Activated CD8-positive, alpha-beta T cell treated with anti-CD3 and anti-CD28 coated beads for 36 hours (primary cell): ENCODE measurements around the gene PARD3. TPM values are rescaled to one million over a fixed set of nuclear protein-coding genes. Genes with fewer than 3 reads are reported as not detected.
A peak's percentile ranks its signal among the peaks of the same experiment; 100 is the strongest.

Experiments
- ATAC-seq: fragments of 200-7000 bp; cut with Tn5 transposase; one replicate; pipeline ENCODE4 v1.10.0; 2021; ENCODE audit warnings: mild to moderate bottlenecking, moderate library complexity
- CTCF ChIA-PET: fragments of 350-600 bp; sonication (Branson Sonifier 250); formaldehyde crosslinking; loops from one replicate; lab custom pipeline; 2021; ENCODE audit warnings: antibody characterized with exemption; lab: Charles Lee
- POLR2A ChIA-PET: fragments of 350-600 bp; sonication (Branson Sonifier 250); formaldehyde crosslinking; loops from one replicate; lab custom pipeline; 2021; ENCODE audit warnings: antibody characterized with exemption; lab: Charles Lee
- DNase-seq: peaks from one replicate; pipeline ENCODE4 v3.0.0-alpha.2; 2020
- H3K27ac Mint-ChIP-seq: one replicate; pipeline ENCODE4 v1.8.0; 2021; ENCODE audit warnings: mild to moderate bottlenecking, mixed read lengths
- H3K27me3 Mint-ChIP-seq: one replicate; pipeline ENCODE4 v1.8.0; 2021; ENCODE audit warnings: mixed read lengths
- H3K36me3 Mint-ChIP-seq: one replicate; pipeline ENCODE4 v1.8.0; 2021; ENCODE audit warnings: low read depth, mixed read lengths
- H3K4me1 Mint-ChIP-seq: one replicate; pipeline ENCODE4 v1.8.0; 2021; ENCODE audit warnings: low read depth, mixed read lengths
- H3K4me3 Mint-ChIP-seq: one replicate; pipeline ENCODE4 v1.8.0; 2021; ENCODE audit warnings: mild to moderate bottlenecking, moderate library complexity, mixed read lengths
- H3K9me3 Mint-ChIP-seq: one replicate; pipeline ENCODE4 v1.8.0; 2021; ENCODE audit warnings: mixed read lengths
- intact Hi-C: fragments of 100-400 bp; cut with micrococcal nuclease; formaldehyde crosslinking; loops from one replicate; pipeline ENCODE4 v1.10.0; 2022
- total RNA-seq, 2 experiments: library from RNA; stranded (reverse); gene quantifications; one replicate each; pipeline ENCODE4 v1.2.3, GENCODE V29; 2021
- TF ChIP-seq, protein P1 (sequence below): fragments of 200-600 bp; IDR thresholded peaks from one replicate; pipeline ENCODE4 v1.8.0; 2022; ENCODE audit warnings: antibody characterized with exemption, mild to moderate bottlenecking

Gene PARD3
- total RNA-seq, result 1 to 10 TPM; 1.6 to 2.0 TPM

DNA sequence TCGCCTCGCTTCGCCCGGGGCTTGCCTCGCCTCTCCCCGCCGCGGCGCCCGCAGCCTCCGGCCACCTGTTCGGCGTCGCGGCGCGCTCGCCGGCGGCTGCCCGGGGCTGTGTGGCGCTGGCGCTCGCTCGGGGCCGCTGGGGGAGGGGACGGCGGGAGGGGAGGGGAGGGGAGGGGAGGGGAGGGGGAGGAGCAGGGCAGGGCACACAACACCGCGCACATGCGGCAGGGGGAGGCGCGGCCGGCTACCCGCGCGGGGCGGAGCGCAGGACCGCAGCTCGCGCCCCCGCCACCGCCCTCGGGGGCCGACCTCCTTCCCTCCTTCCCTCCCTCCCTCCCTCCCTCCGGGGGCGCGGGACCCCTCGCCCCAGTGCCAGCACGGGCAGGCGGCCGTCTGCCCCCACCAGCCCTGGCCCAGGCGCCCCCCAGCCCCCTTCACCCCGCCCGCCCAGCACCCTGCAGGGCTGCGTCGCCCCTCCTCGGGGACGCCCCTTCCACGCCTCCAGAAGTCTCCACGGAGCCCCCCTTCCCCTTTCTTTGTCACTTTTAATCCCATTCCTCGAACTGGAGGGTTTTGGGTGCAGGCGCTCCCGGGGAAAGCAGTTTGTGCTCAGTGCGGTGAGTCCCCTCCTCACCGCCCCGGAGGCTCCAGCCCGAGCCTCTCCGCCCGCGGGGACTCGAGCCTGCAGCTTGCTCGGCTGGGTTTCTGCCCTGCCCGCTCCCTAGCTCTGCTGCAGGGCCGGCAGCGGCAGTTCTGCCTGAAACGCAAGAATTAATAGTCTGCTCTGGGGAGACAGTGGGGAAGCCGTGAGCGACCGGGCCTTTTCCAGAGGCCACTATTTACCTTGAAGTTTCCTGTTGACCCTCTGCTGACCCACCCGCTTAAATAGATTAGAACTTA lies at the start of gene PARD3:
Gene PARD3 (minus strand): TSS at position 112 of the 900 bp plus-strand sequence. CDS start 301 bp downstream, outside the sequence.
- CTCF ChIA-PET, result no interaction called here
- Mint-ChIP-seq H3K27me3 (peaks cover 45% of the 10 kb centered on the region), H3K4me1 (peaks cover 6% of the 10 kb centered on the region)

DNA sequence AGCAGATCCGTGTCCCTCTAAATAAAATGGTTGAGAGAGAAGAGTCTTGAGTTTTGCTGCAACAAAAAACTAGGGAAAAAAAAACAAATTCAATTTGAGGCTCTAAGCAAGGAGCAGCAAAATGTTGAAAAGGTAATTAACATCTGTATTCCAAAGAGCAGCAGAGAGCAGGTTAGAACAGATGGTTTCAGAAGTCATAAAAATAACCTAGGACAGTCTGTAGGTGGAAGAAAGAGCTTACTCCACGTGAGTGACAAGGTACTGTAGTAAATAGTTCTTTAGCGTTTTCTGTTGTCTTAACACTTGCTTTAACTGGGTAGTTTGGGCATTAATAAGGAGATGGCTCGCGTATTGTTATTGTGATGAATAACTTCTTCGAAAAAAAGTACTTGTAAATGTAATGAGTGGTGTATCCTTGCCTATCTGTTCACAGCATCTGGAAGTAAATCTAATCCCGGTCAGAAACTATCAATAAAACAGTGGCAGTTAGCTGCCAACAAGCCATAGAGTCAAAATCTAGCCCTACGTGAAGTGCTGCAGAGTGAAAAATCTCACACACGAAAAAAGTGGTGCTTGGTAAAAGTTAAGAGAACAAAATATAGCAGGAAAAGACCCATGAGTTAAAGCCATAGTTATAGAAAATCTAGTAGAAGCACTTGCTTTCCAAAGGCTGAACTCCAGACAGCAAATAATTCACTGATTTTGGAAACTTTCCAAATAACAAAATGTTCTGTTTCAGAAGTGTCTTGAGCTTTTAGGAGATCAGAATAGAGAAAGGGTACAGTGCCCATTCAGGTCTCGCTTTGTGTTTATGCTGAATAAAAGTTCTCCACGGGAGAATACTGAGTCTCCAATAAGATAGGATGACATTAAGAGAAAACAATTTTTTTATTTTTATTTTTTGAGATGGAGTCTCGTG lies 49.3 kb upstream of the PARD3 start:
- TF ChIP-seq, protein P1, sequence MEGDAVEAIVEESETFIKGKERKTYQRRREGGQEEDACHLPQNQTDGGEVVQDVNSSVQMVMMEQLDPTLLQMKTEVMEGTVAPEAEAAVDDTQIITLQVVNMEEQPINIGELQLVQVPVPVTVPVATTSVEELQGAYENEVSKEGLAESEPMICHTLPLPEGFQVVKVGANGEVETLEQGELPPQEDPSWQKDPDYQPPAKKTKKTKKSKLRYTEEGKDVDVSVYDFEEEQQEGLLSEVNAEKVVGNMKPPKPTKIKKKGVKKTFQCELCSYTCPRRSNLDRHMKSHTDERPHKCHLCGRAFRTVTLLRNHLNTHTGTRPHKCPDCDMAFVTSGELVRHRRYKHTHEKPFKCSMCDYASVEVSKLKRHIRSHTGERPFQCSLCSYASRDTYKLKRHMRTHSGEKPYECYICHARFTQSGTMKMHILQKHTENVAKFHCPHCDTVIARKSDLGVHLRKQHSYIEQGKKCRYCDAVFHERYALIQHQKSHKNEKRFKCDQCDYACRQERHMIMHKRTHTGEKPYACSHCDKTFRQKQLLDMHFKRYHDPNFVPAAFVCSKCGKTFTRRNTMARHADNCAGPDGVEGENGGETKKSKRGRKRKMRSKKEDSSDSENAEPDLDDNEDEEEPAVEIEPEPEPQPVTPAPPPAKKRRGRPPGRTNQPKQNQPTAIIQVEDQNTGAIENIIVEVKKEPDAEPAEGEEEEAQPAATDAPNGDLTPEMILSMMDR, result no peak
- CTCF ChIA-PET, result interaction anchor here (1.0 kb wide), 1 partner anchor 12 kb away, joined by 3 read pairs; no protein-coding TSS in a partner anchor
- Mint-ChIP-seq H3K36me3 (no peaks in the 10 kb centered on the region), H3K4me1 (no peaks in the 10 kb centered on the region), H3K4me3 (no peak overlapping the region), H3K9me3 (no peaks in the 10 kb centered on the region), H3K27me3 (peaks cover 5% of the 10 kb centered on the region), H3K27ac (no peak overlapping the region)
- no peak for DNase-seq
- POLR2A ChIA-PET, result no interaction called here
- ATAC-seq, result no peak
- intact Hi-C loops, result no loop called here

More for the DNA sequence above, at the start of gene PARD3:
- peak within 1 kb of the TSS; percentile 63 for H3K4me3 Mint-ChIP-seq
- peak; percentile 23 for DNase-seq
- TF ChIP-seq, protein P1, result no peak
- POLR2A ChIA-PET, result no interaction called here
- H3K27ac Mint-ChIP-seq, result no peak within 1 kb of the TSS
- intact Hi-C loops, result loop anchor here (10.0 kb wide), 1 partner anchor 141 kb away; no protein-coding TSS in a partner anchor
- H3K9me3 Mint-ChIP-seq, result no peaks in the 10 kb centered on the region
- ATAC-seq, result peak; percentile 75
- H3K36me3 Mint-ChIP-seq, result no peaks in the 10 kb centered on the region

DNA sequence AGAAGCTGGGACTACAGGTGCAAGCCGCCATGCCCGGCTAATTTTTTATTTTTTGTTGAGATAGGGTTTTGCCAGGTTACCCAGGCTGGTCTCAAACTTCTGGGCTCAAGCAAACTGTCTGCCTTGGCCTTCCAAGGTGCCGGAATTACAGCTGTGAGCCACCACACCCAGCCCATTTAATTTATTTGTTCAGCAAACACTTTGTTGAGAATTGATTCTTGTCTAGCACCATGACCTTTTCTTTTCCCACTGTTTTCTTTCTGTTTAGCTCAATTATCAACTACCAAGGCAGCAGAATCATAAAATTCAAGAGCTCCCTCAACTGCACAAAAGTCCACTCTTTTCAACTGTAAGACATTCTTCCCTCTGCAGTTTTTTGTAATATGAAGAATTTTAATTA lies 47.8 kb upstream of the PARD3 start:
- intact Hi-C loops, result no loop called here
- no peaks in the 10 kb centered on the region for H3K9me3 Mint-ChIP-seq
- H3K4me1 Mint-ChIP-seq, result no peaks in the 10 kb centered on the region
- ChIA-PET CTCF (no interaction called here), POLR2A (no interaction called here)
- ATAC-seq, result no peak
- H3K27ac Mint-ChIP-seq, result no peak overlapping the region
- H3K27me3 Mint-ChIP-seq, result peaks cover 4% of the 10 kb centered on the region
- DNase-seq, result no peak
- no peaks in the 10 kb centered on the region for H3K36me3 Mint-ChIP-seq
- TF ChIP-seq, protein P1, result no peak
- no peak overlapping the region for H3K4me3 Mint-ChIP-seq

DNA sequence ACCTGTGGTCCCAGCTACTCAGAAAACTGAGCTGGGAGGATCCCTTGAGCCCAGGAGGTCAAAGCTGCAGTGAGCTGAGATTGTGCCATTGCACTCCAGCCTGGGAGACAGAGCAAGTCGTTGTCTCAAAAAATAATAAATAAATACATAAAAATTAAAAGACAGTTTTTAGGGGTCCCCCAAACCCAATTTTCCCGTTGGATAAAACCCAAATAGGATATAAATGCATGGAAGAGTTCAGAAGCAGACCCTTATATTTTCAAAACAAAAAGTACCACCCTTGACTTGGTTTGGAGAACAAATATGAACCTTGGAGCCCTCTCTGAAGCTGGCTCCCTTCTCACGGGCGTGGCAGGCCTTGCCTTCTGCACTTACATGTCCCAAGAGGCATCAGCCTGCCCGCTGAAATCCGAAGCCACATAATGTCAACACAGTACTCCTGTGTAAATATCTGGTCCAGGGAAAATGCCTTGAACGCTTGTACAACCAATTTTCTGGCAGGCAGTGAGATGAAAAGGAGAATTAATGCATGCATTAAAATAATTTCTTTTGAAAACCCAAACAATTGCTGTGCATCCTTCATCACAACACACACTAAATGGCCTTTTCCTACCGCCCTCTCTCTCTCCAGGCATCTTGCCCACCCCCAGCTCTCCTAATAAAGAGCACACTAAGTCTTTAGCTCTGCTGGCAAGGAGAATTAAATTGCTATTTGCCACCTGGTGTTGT lies 46.4 kb upstream of the PARD3 start:
- no peak overlapping the region for H3K4me3 Mint-ChIP-seq
- no peaks in the 10 kb centered on the region for H3K36me3 Mint-ChIP-seq
- POLR2A ChIA-PET, result no interaction called here
- peaks cover 4% of the 10 kb centered on the region for H3K27me3 Mint-ChIP-seq
- no peaks in the 10 kb centered on the region for H3K4me1 Mint-ChIP-seq
- ATAC-seq, result no peak
- DNase-seq, result no peak
- TF ChIP-seq, protein P1, result no peak
- H3K9me3 Mint-ChIP-seq, result no peaks in the 10 kb centered on the region
- no peak overlapping the region for H3K27ac Mint-ChIP-seq
- CTCF ChIA-PET, result no interaction called here
- intact Hi-C loops, result no loop called here
